ENCODE data around the gene SLC25A23. TPM values are rescaled to one million over a fixed set of nuclear protein-coding genes. Genes with fewer than 3 reads are reported as not detected.
A peak's percentile ranks its signal among the peaks of the same experiment; 100 is the strongest.

Gene SLC25A23
- total and polyA plus RNA-seq, 2 of the 8 experiments (the other 6 are each of a cell fraction or from before 2014, with no cell fraction given), result 18.0 to 48.1 TPM

DNA sequence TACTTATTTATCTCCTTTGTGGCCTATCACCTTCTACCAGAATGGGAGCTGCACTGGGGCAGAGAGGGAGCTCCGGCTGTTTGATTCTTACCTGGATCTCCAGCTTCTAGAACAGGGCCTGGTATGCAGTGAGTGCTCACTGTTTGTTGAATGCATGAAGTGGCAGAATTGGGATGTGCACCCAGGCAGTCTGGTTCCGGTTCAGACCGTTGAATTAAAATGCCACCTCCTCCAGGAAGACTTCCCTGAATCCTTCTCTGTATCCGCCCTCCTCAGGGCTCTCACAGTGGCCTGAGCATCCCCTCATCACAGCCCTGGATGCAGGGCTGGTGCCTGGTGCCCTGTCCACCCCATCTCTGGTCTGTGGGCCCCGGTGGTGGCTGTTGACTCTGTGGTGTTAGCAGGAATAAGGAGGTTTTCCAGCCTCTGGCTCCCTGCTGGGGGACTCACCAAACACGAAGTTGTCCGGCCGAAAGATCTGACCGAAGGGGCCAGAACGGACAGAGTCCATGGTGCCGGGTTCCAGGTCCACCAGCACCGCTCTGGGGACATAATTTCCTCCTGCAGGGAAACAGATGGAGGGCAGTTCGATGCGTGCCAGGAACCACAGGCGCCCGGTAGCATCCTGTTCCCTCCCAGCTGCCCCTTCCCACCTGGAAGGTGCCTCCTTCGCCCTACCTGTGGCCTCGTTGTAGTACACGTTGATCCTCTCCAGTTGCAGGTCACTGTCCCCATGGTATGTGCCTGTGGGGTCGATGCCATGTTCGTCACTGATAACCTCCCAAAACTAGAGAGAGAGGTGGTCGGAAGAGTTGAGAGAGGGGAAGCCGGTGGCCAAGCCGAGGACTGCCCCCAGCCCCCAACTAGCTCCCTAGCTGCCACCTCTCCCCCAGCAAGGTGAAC is 41.5 kb upstream of the SLC25A23 start:
- TF ChIP-seq HDAC6 (IDR thresholded peaks at IDR 0.05; ENCODE audit: low read depth, low read length), result no peak
- Histone ChIP-seq H4K91ac (replicated peaks; ENCODE audit: insufficient read length, low read length) (no peak overlapping the region), H3K23me2 (ENCODE audit: low read depth, low read length) (peaks cover 10% of the 10 kb centered on the region), H3K56ac (replicated peaks; ENCODE audit: insufficient read length, low read depth, low read length) (no peak overlapping the region), H3K79me2 (ENCODE audit: control insufficient read depth in 1 of 2, insufficient read depth in 2 of 2, low read length in 2 of 2) (no peaks in the 10 kb centered on the region), H3K4me3 (ENCODE audit: extremely low read depth in 1 of 4, insufficient read depth in 2 of 4, low read depth in 3 of 4, low read length in 4 of 4) (peak overlapping the region; percentile 44 to 86 (median 59)), H3K4me1 (replicated peaks in 1 of 4; ENCODE audit: control insufficient read depth in 3 of 4, insufficient read depth in 4 of 4, low read length in 3 of 4) (peaks cover 0 to 10% (median 7%) of the 10 kb centered on the region in 4 experiments; a peak in 5 of 7 replicates), H3K18ac (ENCODE audit: extremely low read depth, low read length) (no peak overlapping the region; the same call in 1 of the 2 replicates), H2BK12ac (ENCODE audit: low read depth, low read length) (peak overlapping the region; percentile 71; the same call in 1 of the 2 replicates), H3K9me3 (ENCODE audit: insufficient read depth in 2 of 2, low read depth in 1 of 2, low read length in 1 of 2) (no peaks in the 10 kb centered on the region), H2AK5ac (ENCODE audit: low read depth, low read length) (no peak overlapping the region), H3K4me2 (ENCODE audit: insufficient read depth in 1 of 2, low read depth in 2 of 2, low read length in 2 of 2) (peak overlapping the region; percentile 90 to 91), H3K36me3 (ENCODE audit: control insufficient read depth in 2 of 4, insufficient read depth in 4 of 4, low read length in 3 of 4) (no peaks in the 10 kb centered on the region), H3K27me3 (replicated peaks in 1 of 4; ENCODE audit: control insufficient read depth in 3 of 4, extremely low read depth in 1 of 4, insufficient read depth in 3 of 4, low read length in 3 of 4) (peaks cover 0 to 8% (median 7%) of the 10 kb centered on the region in 4 experiments; a peak in 4 of 7 replicates), H3K14ac (ENCODE audit: insufficient read length) (no peak overlapping the region), H4K5ac (ENCODE audit: insufficient read length, low read depth, low read length) (no peak overlapping the region), H2BK20ac (ENCODE audit: low read length) (no peak overlapping the region), H4K8ac (ENCODE audit: extremely low read depth, insufficient read depth, low read length) (no peak overlapping the region; the same call in 1 of the 2 replicates), H2AFZ (ENCODE audit: low read length) (no peak overlapping the region), H3K79me1 (ENCODE audit: low read depth, low read length) (no peaks in the 10 kb centered on the region), H3K23ac (ENCODE audit: insufficient read length) (no peak overlapping the region), H3K4ac (replicated peaks; ENCODE audit: insufficient read length, low read depth, low read length) (no peak overlapping the region), H2BK5ac (ENCODE audit: low read depth, low read length) (no peak overlapping the region; the same call in 1 of the 2 replicates), H3K27ac (ENCODE audit: low read depth, low read length) (no peak overlapping the region), H2BK15ac (ENCODE audit: low read length) (no peak overlapping the region), H4K20me1 (replicated peaks in 1 of 2; ENCODE audit: control insufficient read depth in 1 of 2, insufficient read depth in 2 of 2, low read length in 2 of 2) (no peaks in the 10 kb centered on the region), H2BK120ac (replicated peaks; ENCODE audit: low read depth, low read length) (no peak overlapping the region), H3K9ac (replicated peaks in 1 of 4; ENCODE audit: extremely low read depth in 1 of 4, low read depth in 3 of 4, low read length in 3 of 4) (no peak overlapping the region)
- FAIRE-seq (no peak), DNase-seq (ENCODE audit: low read depth in 1 of 2, low spot score in 2 of 2) (peak in 1 of 2 experiments; percentile 52)
- WGBS, 2 experiments (ENCODE audit: extremely low coverage in 1 of 2, insufficient coverage in 1 of 2, insufficient read length in 1 of 2, insufficient replicate concordance in 2 of 2, low coverage in 1 of 2, low lambda C conversion rate in 2 of 2, missing lambda C conversion rate in 1 of 2), result 70% methylated on average over 23 of the region's 24 CpGs; no CpG with 5 or more reads in 1 of the 2 experiments
- CTCF ChIA-PET (ENCODE audit: partially characterized antibody), result interaction anchor here (0.9 to 4.8 kb wide), 3 partner anchors 9 to 268 kb away, joined by 3 to 30 read pairs (median 3); partner anchors contain the start of gene DENND1C
- POLR2A ChIA-PET (ENCODE audit: partially characterized antibody), result interaction anchor here (1.3 to 2.2 kb wide), 2 partner anchors 10 to 25 kb away, joined by 4 to 7 read pairs; no protein-coding TSS in a partner anchor
